Esophagus muscularis mucosa (tissue), 4 donors: ENCODE results near the gene BMPR1A. TPM values are rescaled to one million over a fixed set of nuclear protein-coding genes. Genes with fewer than 3 reads are reported as not detected.

Experiments
- DNase-seq: peaks from one replicate; pipeline ENCODE4 v3.0.0-alpha.2; 2017; ENCODE audit errors: extremely low spot score
- H3K27ac ChIP-seq, 4 donors: fragments of 200-600 bp; sonication (generic); replicated peaks in 1 of 4; 1 replicate in 3 of 4; 2 replicates in 1 of 4; pipeline ENCODE4 v1.5.1; 2016 to 2019; ENCODE audit warnings: mild to moderate bottlenecking in 1 of 4
- H3K27me3 ChIP-seq, 4 donors: fragments of 200-600 bp; sonication (generic); one replicate each; pipeline versions ENCODE4 v1.5.1 to v1.6.0; 2016 to 2019
- H3K36me3 ChIP-seq, 4 donors: fragments of 200-600 bp; sonication (generic); one replicate each; pipeline ENCODE4 v1.5.1; 2016 to 2019
- H3K4me1 ChIP-seq, 4 donors: fragments of 200-600 bp; sonication (generic); one replicate each; pipeline ENCODE4 v1.5.1; 2016 to 2019
- H3K4me3 ChIP-seq, 4 donors: fragments of 200-600 bp; sonication (generic); 1 replicate in 2 of 4; 2 replicates in 2 of 4; pipeline ENCODE4 v1.5.1; 2016 to 2019; ENCODE audit warnings: mild to moderate bottlenecking in 4 of 4, moderate library complexity in 1 of 4
- H3K9me3 ChIP-seq, 4 donors: fragments of 200-600 bp; sonication (generic); 1 replicate in 3 of 4; 2 replicates in 1 of 4; pipeline ENCODE4 v1.5.1; 2016 to 2019
- CTCF ChIP-seq, 3 experiments: fragments of 200-600 bp in 2 of 3; fragments of 450-650 bp in 1 of 3; sonication (generic) in 2 of 3; IDR thresholded peaks; one replicate each; pipeline ENCODE4 v1.5.1; 2017 to 2019; ENCODE audit warnings: antibody characterized with exemption in 3 of 3, mild to moderate bottlenecking in 2 of 3, moderate library complexity in 1 of 3
- EP300 ChIP-seq: sonication (generic); formaldehyde crosslinking; IDR thresholded peaks from one replicate; pipeline ENCODE4 v1.6.1; 2017; ENCODE audit warnings: antibody characterized with exemption
- POLR2A ChIP-seq: fragments of 450-650 bp; IDR thresholded peaks from one replicate; pipeline ENCODE4 v1.6.1; 2017; ENCODE audit warnings: antibody characterized with exemption, moderate library complexity, mild to moderate bottlenecking, low read depth
- POLR2AphosphoS5 ChIP-seq, 2 donors: sonication (generic); formaldehyde crosslinking; IDR thresholded peaks; one replicate each; pipeline ENCODE4 v1.6.1; 2017; ENCODE audit warnings: antibody characterized with exemption in 2 of 2
- WGBS: methylation state at CpG from one replicate; pipeline ENCODE4 v1.1.5; 2018; 5-methylcytosine and 5-hydroxymethylcytosine counted together
- intact Hi-C: fragments of 100-400 bp; cut with DNase I; formaldehyde crosslinking; loops from one replicate; pipeline ENCODE4 v1.15.1; 2023
- total RNA-seq, 4 donors: library from RNA; depleted of rRNA; stranded (reverse); fragments of >200 nt; gene quantifications; one replicate each; pipeline versions ENCODE4 v1.1.0 to v1.2.1, GENCODE V29; 2016

The BMPR1A gene
- total RNA-seq, 4 donors from 2014 or later = 66.1 to 110 (median 90.5) TPM

DNA sequence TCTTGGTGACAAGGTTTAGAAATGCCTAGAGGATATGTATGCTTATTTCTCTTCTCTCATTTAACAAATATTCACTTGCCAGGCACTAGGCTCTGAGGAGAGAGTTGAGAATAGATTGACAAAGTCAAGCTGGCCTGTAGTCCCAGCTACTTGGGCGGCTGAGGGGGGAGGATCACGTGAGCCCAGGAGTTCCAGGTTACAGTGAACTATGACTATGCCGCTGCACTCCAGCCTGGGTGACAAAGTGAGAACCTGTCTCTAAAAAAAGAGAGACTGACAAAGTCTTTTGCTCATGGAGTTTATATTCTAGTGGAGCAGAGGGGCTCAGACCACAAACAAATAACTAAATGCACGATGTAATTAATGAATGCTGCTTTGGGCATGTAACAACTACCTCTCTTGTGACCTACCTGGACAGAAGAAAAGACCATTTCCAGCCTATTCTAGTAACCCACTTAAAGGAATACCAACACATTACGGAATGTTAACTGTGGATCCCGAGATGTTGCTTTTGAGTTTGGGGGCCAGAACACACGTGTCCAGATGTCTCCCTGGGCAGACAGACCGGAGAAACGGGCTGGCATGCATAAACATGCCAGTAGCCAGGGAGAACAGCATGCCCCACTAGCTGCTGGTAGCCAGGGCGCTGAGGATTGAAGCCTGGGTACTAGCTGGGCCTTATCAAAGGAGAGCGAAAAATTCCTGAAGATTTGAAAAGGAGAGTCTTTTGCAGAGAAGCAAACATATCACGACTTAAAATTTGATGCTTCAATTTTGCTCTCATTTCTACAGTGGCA, 2.6 kb upstream of the BMPR1A start:
- Histone ChIP-seq H3K4me1 (peaks cover 12 to 46% (median 36%) of the 10 kb centered on the region in 4 donors), H3K4me3 (no peak overlapping the region), H3K9me3 (no peaks in the 10 kb centered on the region), H3K27ac (peak overlapping the region; percentile 49 to 100 (median 98)), H3K27me3 (no peaks in the 10 kb centered on the region), H3K36me3 (no peaks in the 10 kb centered on the region)
- no peak for DNase-seq
- intact Hi-C loops = no loop called here
- 68% methylated on average over 12 of the region's 12 CpGs for WGBS
- TF ChIP-seq CTCF (IDR thresholded peaks at IDR 0.05) (no peak), POLR2A (no peak), EP300 (no peak), POLR2AphosphoS5 (IDR thresholded peaks at IDR 0.05) (peak; percentile 36 to 45)

DNA sequence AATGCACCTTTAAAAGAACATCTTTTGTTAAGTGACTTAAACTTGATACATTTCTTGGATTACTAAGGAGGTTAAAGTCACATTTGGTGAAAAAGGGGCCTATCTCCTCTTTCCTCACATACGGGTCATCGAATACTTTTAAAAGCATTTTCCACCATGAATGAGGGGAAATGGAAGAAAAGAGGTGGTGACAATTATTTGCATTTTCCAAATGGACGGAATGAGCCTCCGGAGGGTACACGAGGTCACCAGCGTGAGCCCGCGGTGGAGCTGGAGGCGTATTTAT, 1.0 kb upstream of the BMPR1A start:
- H3K27ac ChIP-seq = peak overlapping the region; percentile 93 to 100 (median 98)
- DNase-seq = no peak
- H3K27me3 ChIP-seq = no peaks in the 10 kb centered on the region
- TF ChIP-seq EP300 (peak; percentile 36), CTCF (IDR thresholded peaks at IDR 0.05) (no peak)
- no peaks in the 10 kb centered on the region for H3K36me3 ChIP-seq
- no peaks in the 10 kb centered on the region for H3K9me3 ChIP-seq
- H3K4me3 ChIP-seq = peak overlapping the region; percentile 70 to 94 (median 84)
- intact Hi-C loops = loop anchor here (5.0 kb wide), 1 partner anchor 142 kb away; no protein-coding TSS in a partner anchor
- H3K4me1 ChIP-seq = peaks cover 21 to 61% (median 50%) of the 10 kb centered on the region in 4 donors
- under 1% methylated on average over 9 of the region's 9 CpGs for WGBS

DNA sequence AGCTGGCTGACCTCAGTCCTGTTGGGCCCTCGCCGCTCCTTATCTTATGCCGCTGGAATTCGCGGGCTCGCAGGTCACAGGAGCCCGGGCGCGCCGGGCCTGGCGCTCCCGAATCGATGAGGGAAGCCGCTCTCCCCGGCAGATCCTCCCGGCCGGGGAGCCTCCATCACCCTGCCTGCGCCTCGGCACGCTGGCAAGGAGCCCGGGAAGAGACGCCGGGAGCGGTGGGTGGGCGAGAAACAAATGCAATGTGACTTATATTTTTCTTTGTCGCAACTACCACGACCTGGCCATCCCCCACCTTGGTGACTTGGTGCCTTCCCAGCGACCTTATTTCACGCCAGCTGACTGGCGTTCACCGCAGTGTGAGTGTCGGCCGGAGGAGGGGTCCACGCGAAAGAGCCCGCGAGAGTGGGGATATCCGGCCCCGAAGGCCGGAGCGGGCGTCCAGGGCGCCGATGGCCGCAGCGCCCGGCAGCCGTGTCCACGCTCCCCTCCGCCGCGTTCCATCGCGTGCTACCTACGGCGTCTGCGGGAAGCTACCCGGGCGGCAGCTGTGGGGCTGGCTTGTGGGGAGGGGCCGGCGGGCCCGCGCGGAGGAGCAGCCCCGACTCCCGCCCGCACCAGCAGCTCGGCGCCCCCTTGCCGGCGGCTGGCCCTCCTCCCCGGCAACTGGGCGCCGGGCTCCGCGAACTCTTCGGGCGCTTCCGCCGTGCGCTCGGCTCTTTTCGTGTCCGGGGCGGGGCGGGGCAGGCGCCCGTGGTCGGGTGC, 494 bp upstream of the BMPR1A start:
- 0% methylated on average over 8 of the region's 89 CpGs for WGBS
- TF ChIP-seq CTCF (IDR thresholded peaks at IDR 0.05) = no peak
- TF ChIP-seq EP300 = no peak
- peak; percentile 87 for TF ChIP-seq POLR2A
- TF ChIP-seq POLR2AphosphoS5 (IDR thresholded peaks at IDR 0.05) = peak; percentile 80 to 89
- H3K27me3 ChIP-seq = no peaks in the 10 kb centered on the region
- intact Hi-C loops = loop anchor here (5.0 kb wide), 1 partner anchor 141 kb away; no protein-coding TSS in a partner anchor
- H3K36me3 ChIP-seq = no peaks in the 10 kb centered on the region
- H3K4me1 ChIP-seq = peaks cover 22 to 66% (median 56%) of the 10 kb centered on the region in 4 donors
- H3K27ac ChIP-seq = peak overlapping the region; percentile 93 to 100 (median 98)
- H3K4me3 ChIP-seq = peak overlapping the region; percentile 70 to 94 (median 84)
- DNase-seq = peak; percentile 93
- no peaks in the 10 kb centered on the region for H3K9me3 ChIP-seq

- TF ChIP-seq POLR2A = no peak
- peak in 2 of 3 experiments; percentile 20 to 48 for TF ChIP-seq CTCF (IDR thresholded peaks at IDR 0.05)
- TF ChIP-seq POLR2AphosphoS5 (IDR thresholded peaks at IDR 0.05) = peak; percentile 62 to 71
- TF ChIP-seq EP300 = no peak
- Histone ChIP-seq H3K27me3 (no peaks in the 10 kb centered on the region), H3K36me3 (no peaks in the 10 kb centered on the region), H3K4me1 (peaks cover 29 to 77% (median 67%) of the 10 kb centered on the region in 4 donors), H3K4me3 (peak overlapping the region; percentile 70 to 94 (median 84)), H3K9me3 (no peaks in the 10 kb centered on the region), H3K27ac (peak overlapping the region; percentile 93 to 100 (median 98))
- intact Hi-C loops = loop anchor here (5.0 kb wide), 1 partner anchor 140 kb away; no protein-coding TSS in a partner anchor
- 3% methylated on average over 23 of the region's 47 CpGs for WGBS
- no peak for DNase-seq
These were observed 924 bp downstream of the BMPR1A start for GRCh38 chr10:86757113-86757972.
